GM12872 (cell line): ENCODE measurements around the gene CDH13.

ENCODE experiments used
- TF ChIP-seq, protein P1 (sequence below): IDR thresholded peaks from 3 replicates; pipeline ENCODE4 v1.5.1; 2011; ENCODE audit warnings: low read depth, mild to moderate bottlenecking, low read length, moderate library complexity; ENCODE audit not compliant: insufficient read depth

The CDH13 gene

DNA sequence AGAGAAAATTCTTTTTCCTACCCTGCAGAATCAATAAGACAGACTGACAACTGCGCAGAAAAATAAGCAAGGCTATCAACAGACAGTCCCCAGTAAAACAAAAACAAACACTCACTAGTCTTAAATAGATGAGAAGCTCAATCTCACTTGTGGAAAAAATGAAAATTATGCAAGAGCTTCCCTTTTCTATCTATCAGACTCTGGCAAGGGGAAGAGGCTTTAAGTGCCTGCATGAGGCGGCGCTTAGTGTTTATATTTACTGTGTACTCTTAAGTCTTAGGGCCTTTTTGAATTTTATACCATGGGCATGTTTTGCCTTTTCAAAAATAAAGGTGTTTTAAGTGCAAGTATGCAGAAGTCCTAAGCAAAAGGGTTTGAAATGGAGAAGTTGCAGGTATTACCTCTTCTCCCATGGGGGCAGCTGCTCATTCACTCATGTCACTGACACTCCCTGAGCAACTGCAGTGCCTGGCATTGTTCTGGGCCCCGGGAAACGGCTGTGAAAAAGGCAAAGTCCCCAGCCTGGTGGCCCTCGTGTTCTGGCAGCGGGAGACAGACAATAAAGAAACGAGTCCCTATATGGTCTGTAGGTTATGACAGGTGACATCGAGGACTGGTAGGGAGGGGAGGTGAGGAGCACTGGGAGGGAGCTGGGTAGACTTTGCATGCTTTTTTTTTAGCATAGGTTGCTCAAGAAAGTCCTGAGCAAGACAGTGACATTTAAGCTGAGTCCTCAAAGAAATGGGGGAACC, 1216.2 kb downstream of the CDH13 start:
- TF ChIP-seq, protein P1, sequence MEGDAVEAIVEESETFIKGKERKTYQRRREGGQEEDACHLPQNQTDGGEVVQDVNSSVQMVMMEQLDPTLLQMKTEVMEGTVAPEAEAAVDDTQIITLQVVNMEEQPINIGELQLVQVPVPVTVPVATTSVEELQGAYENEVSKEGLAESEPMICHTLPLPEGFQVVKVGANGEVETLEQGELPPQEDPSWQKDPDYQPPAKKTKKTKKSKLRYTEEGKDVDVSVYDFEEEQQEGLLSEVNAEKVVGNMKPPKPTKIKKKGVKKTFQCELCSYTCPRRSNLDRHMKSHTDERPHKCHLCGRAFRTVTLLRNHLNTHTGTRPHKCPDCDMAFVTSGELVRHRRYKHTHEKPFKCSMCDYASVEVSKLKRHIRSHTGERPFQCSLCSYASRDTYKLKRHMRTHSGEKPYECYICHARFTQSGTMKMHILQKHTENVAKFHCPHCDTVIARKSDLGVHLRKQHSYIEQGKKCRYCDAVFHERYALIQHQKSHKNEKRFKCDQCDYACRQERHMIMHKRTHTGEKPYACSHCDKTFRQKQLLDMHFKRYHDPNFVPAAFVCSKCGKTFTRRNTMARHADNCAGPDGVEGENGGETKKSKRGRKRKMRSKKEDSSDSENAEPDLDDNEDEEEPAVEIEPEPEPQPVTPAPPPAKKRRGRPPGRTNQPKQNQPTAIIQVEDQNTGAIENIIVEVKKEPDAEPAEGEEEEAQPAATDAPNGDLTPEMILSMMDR = no peak

DNA sequence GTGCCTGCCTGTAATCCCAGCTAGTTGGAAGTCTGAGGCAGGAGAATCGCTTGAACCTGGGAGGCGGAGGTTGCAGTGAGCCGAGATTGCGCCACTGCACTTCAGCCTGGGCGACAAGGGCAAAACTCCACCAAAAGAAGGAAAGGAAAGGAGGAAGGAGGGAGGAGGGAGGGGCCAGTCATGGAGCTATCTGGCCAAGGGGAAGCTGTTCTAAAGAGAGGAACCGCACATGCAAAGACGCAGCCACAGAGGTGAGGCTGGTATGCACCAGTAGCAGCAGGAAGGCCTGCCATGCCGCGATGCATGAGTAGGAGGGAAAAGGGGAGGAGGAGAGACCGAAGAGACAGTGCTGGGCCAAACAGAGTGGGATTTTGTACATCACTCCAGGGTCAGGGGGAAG, 1216.9 kb downstream of the CDH13 start:
- TF ChIP-seq, protein P1 = no peak

DNA sequence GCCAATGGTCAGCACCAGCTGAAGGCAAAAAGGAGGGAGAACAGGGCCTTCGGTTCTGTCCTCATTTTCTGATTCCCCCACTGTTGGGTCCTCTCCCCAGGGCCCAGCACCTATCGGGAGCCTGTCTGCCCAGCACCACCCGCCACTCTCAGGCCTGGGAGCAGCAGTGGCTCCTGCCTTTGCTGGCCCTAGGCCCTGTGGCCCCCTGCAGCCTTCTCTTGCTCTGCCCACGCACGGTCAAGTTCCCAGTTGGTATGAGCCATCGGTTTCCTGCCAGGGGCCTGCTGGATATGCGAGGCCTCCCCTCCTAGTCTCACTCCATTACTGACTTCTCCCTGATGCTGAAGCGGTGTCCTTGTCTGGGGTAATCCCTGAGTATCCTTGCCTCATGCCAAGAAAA, 1218.5 kb downstream of the CDH13 start:
- TF ChIP-seq, protein P1 = no peak

DNA sequence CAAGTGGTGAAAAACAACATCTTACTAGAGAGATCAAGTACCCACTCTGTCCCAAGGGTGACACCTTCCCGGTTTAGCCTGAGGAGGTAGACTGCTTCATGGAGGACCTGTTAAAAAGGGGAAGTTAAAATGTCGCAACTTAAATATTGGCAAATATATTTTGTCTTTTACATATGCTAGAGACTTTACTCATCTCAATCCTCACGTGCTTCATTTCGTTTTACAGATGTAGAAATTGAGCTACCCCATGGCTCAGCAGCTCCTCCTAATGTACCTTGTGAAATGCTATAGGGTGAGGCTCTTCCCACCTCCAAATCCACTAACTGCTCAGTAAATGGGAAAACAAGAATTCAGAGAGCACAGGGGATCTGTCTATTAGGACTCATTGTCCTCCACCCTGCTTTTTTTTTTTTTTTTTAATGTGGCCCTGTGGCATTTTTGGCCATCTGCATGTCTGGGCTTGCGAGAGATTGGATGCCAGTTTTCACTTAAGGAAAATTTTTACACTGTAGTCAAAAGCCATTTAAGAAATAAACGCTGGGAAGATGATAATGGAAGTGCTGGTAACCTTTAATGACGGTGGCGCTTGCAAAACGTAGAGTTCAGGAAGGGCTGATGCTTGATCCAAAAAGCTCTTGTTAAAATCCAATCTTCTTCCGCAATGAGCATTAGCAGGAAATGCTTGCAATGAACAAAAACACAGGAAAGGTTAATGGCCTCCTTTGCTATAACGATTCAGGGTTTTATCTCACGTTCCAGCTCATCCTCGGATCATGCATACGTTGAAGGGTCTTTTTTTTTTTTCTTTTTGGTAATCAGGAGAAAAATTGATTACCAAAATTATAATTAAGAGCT, 1220.8 kb downstream of the CDH13 start:
- TF ChIP-seq, protein P1 = no peak

DNA sequence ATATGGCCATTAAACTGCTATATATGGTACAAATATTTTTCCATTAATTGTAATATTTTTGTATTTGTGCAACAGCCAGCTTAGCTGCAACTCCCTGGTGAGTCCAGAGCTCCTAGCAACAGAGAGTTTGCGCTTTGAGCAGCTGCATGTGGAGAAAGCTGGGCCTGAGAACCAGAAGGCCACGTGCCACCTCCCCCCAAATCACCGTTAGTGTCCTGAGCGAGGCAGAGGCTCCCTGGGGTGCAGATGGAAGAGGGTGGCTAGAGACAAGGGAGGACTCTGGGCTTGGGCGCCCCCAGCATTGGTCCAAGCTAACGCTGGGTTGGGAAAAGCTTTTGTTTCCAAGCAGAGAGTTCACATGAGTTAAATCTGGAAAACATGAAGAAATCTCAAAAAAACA, 1222.7 kb downstream of the CDH13 start:
- TF ChIP-seq, protein P1 = no peak
